Measurements from ENCODE around the gene ZNF423.
"Not testable (repeated sequence)": the region's sequence is repeated elsewhere in the genome, so short reads cannot be mapped to it uniquely, and the experiment has no call there.

Gene ZNF423

GRCh38 chr16:49688036-49688697 is 167.7 kb downstream of the ZNF423 start:
- TF ChIP-seq, protein P1, sequence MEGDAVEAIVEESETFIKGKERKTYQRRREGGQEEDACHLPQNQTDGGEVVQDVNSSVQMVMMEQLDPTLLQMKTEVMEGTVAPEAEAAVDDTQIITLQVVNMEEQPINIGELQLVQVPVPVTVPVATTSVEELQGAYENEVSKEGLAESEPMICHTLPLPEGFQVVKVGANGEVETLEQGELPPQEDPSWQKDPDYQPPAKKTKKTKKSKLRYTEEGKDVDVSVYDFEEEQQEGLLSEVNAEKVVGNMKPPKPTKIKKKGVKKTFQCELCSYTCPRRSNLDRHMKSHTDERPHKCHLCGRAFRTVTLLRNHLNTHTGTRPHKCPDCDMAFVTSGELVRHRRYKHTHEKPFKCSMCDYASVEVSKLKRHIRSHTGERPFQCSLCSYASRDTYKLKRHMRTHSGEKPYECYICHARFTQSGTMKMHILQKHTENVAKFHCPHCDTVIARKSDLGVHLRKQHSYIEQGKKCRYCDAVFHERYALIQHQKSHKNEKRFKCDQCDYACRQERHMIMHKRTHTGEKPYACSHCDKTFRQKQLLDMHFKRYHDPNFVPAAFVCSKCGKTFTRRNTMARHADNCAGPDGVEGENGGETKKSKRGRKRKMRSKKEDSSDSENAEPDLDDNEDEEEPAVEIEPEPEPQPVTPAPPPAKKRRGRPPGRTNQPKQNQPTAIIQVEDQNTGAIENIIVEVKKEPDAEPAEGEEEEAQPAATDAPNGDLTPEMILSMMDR (IDR thresholded peaks at IDR 0.05; ENCODE audit: insufficient read depth, low read length, missing control alignments) = no peak
- ChIA-PET CTCF (no interaction called here), POLR2A (no interaction called here)
- H3K4me3 ChIP-seq (ENCODE audit: low read depth, low read length) = no peak overlapping the region
- DNase-seq (ENCODE audit: low read depth, low spot score) = no peak

DNA sequence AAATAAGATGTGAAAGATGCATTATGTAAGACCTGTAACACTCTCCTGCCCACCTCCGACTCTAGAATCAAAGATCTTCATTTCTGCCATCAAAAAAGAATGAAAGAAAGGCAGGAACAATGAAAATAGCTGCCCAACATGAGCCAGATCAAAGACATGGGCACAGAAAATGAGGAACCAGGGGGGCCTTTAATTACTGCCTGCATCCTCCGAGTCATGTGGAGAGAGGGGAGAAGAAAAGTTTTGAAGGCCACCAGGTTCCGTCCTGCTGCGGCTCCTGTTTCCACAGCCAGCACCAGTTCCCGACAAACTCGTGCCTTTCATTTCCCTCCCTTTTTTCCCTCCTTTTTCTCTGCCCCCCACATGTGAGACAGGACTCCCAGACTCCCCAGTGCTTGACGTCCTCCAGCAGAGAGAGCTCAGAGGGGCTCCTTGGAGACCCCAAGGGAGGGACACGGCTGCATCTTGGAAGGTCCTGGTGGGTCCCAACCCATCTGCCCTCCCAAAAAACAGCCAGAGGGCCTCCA is 168.4 kb downstream of the ZNF423 start:
- no peak for DNase-seq (ENCODE audit: low read depth, low spot score)
- ChIA-PET POLR2A (interaction anchor here (0.6 kb wide), 1 partner anchor 13 kb away, joined by 3 read pairs; no protein-coding TSS in a partner anchor), CTCF (no interaction called here)
- TF ChIP-seq, protein P1 (IDR thresholded peaks at IDR 0.05; ENCODE audit: insufficient read depth, low read length, missing control alignments) = no peak
- no peak overlapping the region for H3K4me3 ChIP-seq (ENCODE audit: low read depth, low read length)

GRCh38 chr16:49684696-49685095 is 171.2 kb downstream of the ZNF423 start:
- POLR2A ChIA-PET = no interaction called here
- CTCF ChIA-PET = no interaction called here
- no peak for DNase-seq (ENCODE audit: low read depth, low spot score)
- no peak overlapping the region for H3K4me3 ChIP-seq (ENCODE audit: low read depth, low read length)
- TF ChIP-seq, protein P1 (IDR thresholded peaks at IDR 0.05; ENCODE audit: insufficient read depth, low read length, missing control alignments) = no peak

DNA sequence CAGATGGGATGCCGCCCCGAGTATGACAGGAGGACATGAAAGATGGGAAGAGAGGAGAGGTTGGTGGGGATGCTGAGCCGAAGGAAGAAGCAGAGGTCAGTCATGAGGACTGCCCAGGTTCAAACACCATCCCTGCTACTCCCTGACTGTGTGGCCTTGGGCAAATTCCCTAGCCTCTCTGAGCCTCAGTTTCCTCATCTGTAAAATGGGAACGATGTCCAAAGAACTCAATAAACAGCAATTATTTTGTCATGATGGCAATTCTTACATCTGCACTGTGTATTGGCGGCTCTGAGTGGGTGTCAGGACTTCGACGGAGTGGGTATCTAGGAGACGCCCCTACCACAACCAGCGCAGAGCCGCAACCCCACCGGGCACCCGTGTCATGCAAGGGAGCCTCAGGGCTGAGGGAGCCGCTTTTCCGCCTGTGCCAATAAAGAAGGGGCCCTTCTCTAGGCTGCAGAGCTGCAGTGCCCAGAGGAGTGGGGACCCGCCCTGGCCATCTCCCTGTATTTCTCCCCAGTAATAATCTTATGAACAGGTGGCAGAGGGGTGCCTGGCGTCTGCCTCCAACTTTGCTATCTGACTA is 173.2 kb downstream of the ZNF423 start:
- no peak overlapping the region for H3K4me3 ChIP-seq (ENCODE audit: low read depth, low read length)
- ChIA-PET CTCF (no interaction called here), POLR2A (no interaction called here)
- TF ChIP-seq, protein P1 (IDR thresholded peaks at IDR 0.05; ENCODE audit: insufficient read depth, low read length, missing control alignments) = no peak
- DNase-seq (ENCODE audit: low read depth, low spot score) = no peak

DNA sequence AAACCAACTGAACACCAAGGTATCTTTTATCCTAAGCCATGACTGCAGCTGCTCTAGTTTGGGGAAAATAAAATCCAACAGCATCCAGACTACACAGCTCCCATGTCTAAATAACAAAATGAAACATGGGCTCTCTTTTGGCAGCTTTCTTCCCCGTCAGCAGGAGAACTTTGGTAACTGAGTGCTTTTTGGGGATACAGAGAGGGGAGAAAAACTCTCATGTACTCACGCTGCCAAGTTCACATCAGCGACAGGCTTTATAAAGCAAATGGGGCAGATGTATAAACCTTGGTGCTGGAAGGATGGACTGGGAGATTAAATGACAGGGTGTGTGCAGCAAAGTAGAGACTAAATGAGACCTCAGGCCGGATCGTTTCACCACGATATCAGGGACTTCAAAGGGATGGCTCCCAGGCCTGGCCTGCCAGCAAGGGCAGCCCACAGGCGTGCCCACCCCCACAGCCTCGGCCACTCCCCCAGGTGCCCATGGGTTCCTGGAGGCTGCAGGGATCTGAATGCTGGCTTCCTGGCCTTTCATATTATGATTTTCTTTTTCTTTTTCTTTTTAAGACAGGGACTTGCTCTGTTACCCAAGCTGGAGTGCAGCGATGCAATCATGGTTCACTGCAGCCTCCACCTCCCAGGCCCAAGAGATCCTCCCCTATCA is 174.6 kb downstream of the ZNF423 start:
- no peak for DNase-seq (ENCODE audit: low read depth, low spot score)
- ChIA-PET CTCF (no interaction called here), POLR2A (no interaction called here)
- no peak overlapping the region for H3K4me3 ChIP-seq (ENCODE audit: low read depth, low read length)
- TF ChIP-seq, protein P1 (IDR thresholded peaks at IDR 0.05; ENCODE audit: insufficient read depth, low read length, missing control alignments) = no peak

DNA sequence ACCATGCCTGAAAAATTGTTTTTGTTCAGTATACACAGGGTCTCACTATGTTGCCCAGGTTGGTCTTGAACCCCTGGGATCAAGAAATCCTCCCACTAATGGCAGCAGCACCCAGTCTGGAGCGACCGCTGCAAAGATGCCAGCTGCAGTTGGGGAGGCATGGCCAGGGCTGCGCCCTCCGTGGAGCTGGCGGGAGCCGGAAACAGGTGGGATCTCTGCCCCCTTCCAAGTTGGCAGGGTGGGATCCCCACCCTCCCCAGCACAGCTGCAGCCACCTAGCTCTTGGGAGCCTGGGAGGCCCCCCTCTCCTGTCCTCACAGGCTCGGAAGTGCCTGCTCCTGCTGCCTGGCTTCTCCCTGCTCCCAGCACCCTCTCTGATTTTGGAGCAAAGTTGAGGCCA is 176.8 kb downstream of the ZNF423 start:
- ChIA-PET POLR2A (no interaction called here), CTCF (no interaction called here)
- TF ChIP-seq, protein P1 (IDR thresholded peaks at IDR 0.05; ENCODE audit: insufficient read depth, low read length, missing control alignments) = no peak

GRCh38 chr16:49677661-49678060 is 178.3 kb downstream of the ZNF423 start:
- DNase-seq (ENCODE audit: low read depth, low spot score); H3K4me3 ChIP-seq (ENCODE audit: low read depth, low read length); POLR2A ChIA-PET; CTCF ChIA-PET: not testable (repeated sequence)

More for the DNA sequence above, 176.8 kb downstream of the ZNF423 start:
- H3K4me3 ChIP-seq (ENCODE audit: low read depth, low read length) = no peak overlapping the region
- DNase-seq (ENCODE audit: low read depth, low spot score) = no peak

All from AG04449 (cell line).